T-cell (primary cell): Measurements from ENCODE around the gene POLN. TPM values are rescaled to one million over a fixed set of nuclear protein-coding genes. Genes with fewer than 3 reads are reported as not detected.

Experiments used
- ATAC-seq, 4 experiments: fragments of 200-7000 bp in 3 of 4; fragments of 150-1000 bp in 1 of 4; cut with Tn5 transposase; replicated peaks in 1 of 4; 1 replicate in 3 of 4; 2 replicates in 1 of 4; pipeline ENCODE4 v1.10.0; 2021; ENCODE audit warnings: moderate library complexity in 3 of 4, mild to moderate bottlenecking in 2 of 4, moderate number of reproducible peaks in 1 of 4
- CTCF ChIA-PET, 2 donors: fragments of 300-600 bp; sonication (Branson Sonifier 250); formaldehyde crosslinking; loops; one replicate each; lab custom pipeline; 2022; ENCODE audit warnings: antibody characterized with exemption in 2 of 2; lab: Charles Lee
- POLR2A ChIA-PET, 2 donors: fragments of 300-600 bp; sonication (Branson Sonifier 250); formaldehyde crosslinking; loops; one replicate each; lab custom pipeline; 2022; ENCODE audit warnings: antibody characterized with exemption in 2 of 2; lab: Charles Lee
- DNase-seq, 35 experiments: peaks; one replicate each; pipeline versions ENCODE4 v3.0.0 to v3.0.0-alpha.2; 2013 to 2023
- H3K27ac ChIP-seq: one replicate; pipeline ENCODE4 v1.5.1; 2013; ENCODE audit warnings: low read length
- H3K27me3 ChIP-seq, 2 experiments: replicated peaks in 1 of 2; 1 replicate in 1 of 2; 2 replicates in 1 of 2; pipeline versions ENCODE4 v1.6.1 to v1.7.0; 2013; ENCODE audit warnings: low read length in 1 of 2, mixed read lengths in 1 of 2; ENCODE audit not compliant: control insufficient read depth in 2 of 2, insufficient read depth in 2 of 2; ENCODE audit errors: extremely low read depth in 1 of 2
- H3K36me3 ChIP-seq, 2 donors: 1 replicate in 1 of 2; 2 replicates in 1 of 2; pipeline versions ENCODE4 v1.6.1 to v1.7.0; 2013; ENCODE audit warnings: low read length in 1 of 2; ENCODE audit not compliant: control insufficient read depth in 2 of 2, insufficient read depth in 1 of 2; ENCODE audit errors: extremely low read depth in 1 of 2
- H3K4me1 ChIP-seq, 2 experiments: 1 replicate in 1 of 2; 2 replicates in 1 of 2; pipeline versions ENCODE4 v1.6.1 to v1.7.0; 2013; ENCODE audit warnings: low read length in 2 of 2, mixed read lengths in 1 of 2; ENCODE audit not compliant: insufficient read depth in 2 of 2, control insufficient read depth in 1 of 2; ENCODE audit errors: extremely low read depth in 1 of 2
- H3K4me3 ChIP-seq, 2 donors: 1 replicate in 1 of 2; 2 replicates in 1 of 2; pipeline versions ENCODE4 v1.5.1 to v1.7.0; 2013; ENCODE audit warnings: mild to moderate bottlenecking in 2 of 2, low read length in 1 of 2, moderate library complexity in 1 of 2; ENCODE audit not compliant: control insufficient read depth in 1 of 2; ENCODE audit errors: extremely low read depth in 1 of 2
- H3K9me3 ChIP-seq: 2 replicates; pipeline ENCODE4 v1.7.0; 2013
- H3K27ac Mint-ChIP-seq, 2 donors: one replicate each; pipeline ENCODE4 v1.8.0; 2020 to 2021; ENCODE audit warnings: mild to moderate bottlenecking in 2 of 2, mixed read lengths in 2 of 2
- H3K27me3 Mint-ChIP-seq, 2 donors: one replicate each; pipeline ENCODE4 v1.8.0; 2021 to 2022; ENCODE audit warnings: mixed read lengths in 2 of 2
- H3K36me3 Mint-ChIP-seq: one replicate; pipeline ENCODE4 v1.8.0; 2021; ENCODE audit warnings: mixed read lengths
- H3K4me1 Mint-ChIP-seq, 3 donors: one replicate each; pipeline ENCODE4 v1.8.0; 2020 to 2022; ENCODE audit warnings: mixed read lengths in 3 of 3, mild to moderate bottlenecking in 1 of 3
- H3K4me3 Mint-ChIP-seq, 3 donors: one replicate each; pipeline ENCODE4 v1.8.0; 2020 to 2022; ENCODE audit warnings: mild to moderate bottlenecking in 3 of 3, mixed read lengths in 3 of 3, moderate library complexity in 3 of 3
- H3K9me3 Mint-ChIP-seq, 3 donors: one replicate each; pipeline ENCODE4 v1.8.0; 2020 to 2022; ENCODE audit warnings: mixed read lengths in 3 of 3
- WGBS: methylation state at CpG from one replicate; pipeline ENCODE4 v1.1.5; 2013; ENCODE audit warnings: missing lambda C conversion rate; ENCODE audit not compliant: insufficient coverage; 5-methylcytosine and 5-hydroxymethylcytosine counted together
- total RNA-seq, 35 experiments: library from RNA in 6 of 35; stranded (reverse) in 6 of 35; fragments of 120-200 nt in 1 of 35; gene quantifications; one replicate each; pipeline versions ENCODE4 v1.2.1 to v1.2.4 and lab custom pipeline; 2013 to 2026

POLN gene
- total RNA-seq, 5 donors from 2014 or later (not counting 1 experiment from before 2014, with no cell fraction given), result 2.5 to 3.7 (median 2.7) TPM

DNA sequence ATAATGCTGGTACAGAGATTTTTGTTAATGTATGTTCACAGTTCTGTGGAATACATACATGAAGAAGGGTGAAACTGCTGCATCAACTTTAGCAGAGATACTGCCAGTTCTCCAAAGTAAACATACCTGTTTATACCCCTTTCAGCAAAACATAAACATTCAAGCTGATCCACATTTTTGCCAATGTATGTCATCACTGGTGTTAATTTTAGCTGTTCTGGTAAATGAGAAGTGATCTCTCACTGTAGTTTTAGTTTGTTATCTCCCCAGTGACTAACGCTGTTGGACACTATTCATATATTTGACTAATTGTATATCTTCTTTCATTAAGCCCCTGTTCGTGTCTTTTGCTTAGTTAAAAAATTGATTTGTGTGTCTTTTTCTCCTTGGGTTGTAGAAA, 82.0 kb downstream of the POLN start:
- no peak overlapping the region for H3K4me3 ChIP-seq
- H3K27me3 ChIP-seq, result no peaks in the 10 kb centered on the region
- DNase-seq, result no peak
- H3K4me3 Mint-ChIP-seq, result no peak overlapping the region
- ChIA-PET CTCF (no interaction called here), POLR2A (no interaction called here)
- ATAC-seq, result no peak
- H3K36me3 ChIP-seq, result no peaks in the 10 kb centered on the region
- WGBS, result no CpG with 5 or more reads among the region's 2 CpGs
- H3K27me3 Mint-ChIP-seq, result no peaks in the 10 kb centered on the region
- H3K9me3 ChIP-seq, result no peaks in the 10 kb centered on the region
- no peak overlapping the region for H3K27ac Mint-ChIP-seq
- no peaks in the 10 kb centered on the region for H3K4me1 ChIP-seq
- H3K36me3 Mint-ChIP-seq, result peaks cover 2% of the 10 kb centered on the region
- no peak overlapping the region for H3K27ac ChIP-seq
- H3K9me3 Mint-ChIP-seq, result no peaks in the 10 kb centered on the region
- no peaks in the 10 kb centered on the region for H3K4me1 Mint-ChIP-seq

DNA sequence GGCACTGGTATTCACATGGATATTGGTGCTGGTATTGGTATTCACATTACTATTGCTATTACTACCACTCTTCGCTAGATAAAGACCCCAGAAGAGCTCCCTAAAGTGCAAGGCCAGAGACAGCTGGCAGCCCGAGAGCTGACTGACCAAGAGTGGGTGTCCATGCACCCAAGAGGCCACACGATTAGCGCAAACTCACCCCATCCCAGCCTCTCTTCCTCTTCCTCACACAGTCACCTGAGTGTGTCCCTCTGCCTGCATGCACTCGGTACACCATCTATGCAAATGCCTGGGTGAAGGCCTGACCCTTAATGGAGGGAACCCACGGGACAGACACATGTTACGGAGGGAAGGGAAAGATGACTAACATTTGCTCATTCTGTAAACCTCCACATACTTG, 86.7 kb downstream of the POLN start:
- Mint-ChIP-seq H3K36me3 (peaks cover 6% of the 10 kb centered on the region), H3K4me3 (no peak overlapping the region), H3K27ac (no peak overlapping the region), H3K27me3 (no peaks in the 10 kb centered on the region), H3K9me3 (peaks cover 2 to 4% (median 4%) of the 10 kb centered on the region in 3 donors), H3K4me1 (no peaks in the 10 kb centered on the region)
- Histone ChIP-seq H3K9me3 (no peaks in the 10 kb centered on the region), H3K27ac (no peak overlapping the region), H3K4me1 (no peaks in the 10 kb centered on the region), H3K36me3 (no peaks in the 10 kb centered on the region), H3K4me3 (no peak overlapping the region), H3K27me3 (no peaks in the 10 kb centered on the region)
- no peak for ATAC-seq
- WGBS, result 97% methylated on average over 3 of the region's 7 CpGs
- CTCF ChIA-PET, result no interaction called here
- no peak for DNase-seq
- POLR2A ChIA-PET, result no interaction called here

DNA sequence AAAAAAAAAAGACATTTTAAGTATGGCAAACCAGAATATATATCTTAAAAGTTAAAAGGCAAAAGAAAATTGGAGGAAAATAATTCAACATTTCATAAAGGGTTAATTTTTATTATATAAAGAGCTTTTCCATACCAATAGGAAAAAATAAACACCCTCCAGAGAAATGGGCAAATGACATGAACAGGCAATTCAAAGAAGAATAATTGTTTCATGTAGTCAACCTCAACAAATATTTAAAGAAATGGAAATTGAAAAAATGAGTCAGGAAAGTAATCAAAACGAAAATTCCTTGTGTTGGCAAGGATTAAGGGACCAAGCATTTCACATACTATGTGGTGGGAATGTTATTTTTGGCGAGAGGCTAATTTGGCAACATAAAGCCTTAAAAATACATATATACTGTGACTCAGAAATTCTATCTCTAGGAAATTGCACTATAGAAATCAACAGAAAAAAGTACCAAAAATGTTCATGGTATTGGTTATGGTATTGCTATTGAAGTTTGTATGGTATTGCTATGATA, 87.6 kb downstream of the POLN start:
- no peak for ATAC-seq
- Mint-ChIP-seq H3K4me1 (no peaks in the 10 kb centered on the region), H3K27me3 (no peaks in the 10 kb centered on the region), H3K9me3 (peaks cover 2 to 4% (median 4%) of the 10 kb centered on the region in 3 donors), H3K4me3 (no peak overlapping the region), H3K36me3 (peaks cover 6% of the 10 kb centered on the region), H3K27ac (no peak overlapping the region)
- H3K4me3 ChIP-seq, result no peak overlapping the region
- WGBS, result no CpG with 5 or more reads among the region's 2 CpGs
- no peak overlapping the region for H3K27ac ChIP-seq
- H3K9me3 ChIP-seq, result no peaks in the 10 kb centered on the region
- DNase-seq, result no peak
- POLR2A ChIA-PET, result no interaction called here
- CTCF ChIA-PET, result no interaction called here
- H3K36me3 ChIP-seq, result no peaks in the 10 kb centered on the region
- no peaks in the 10 kb centered on the region for H3K4me1 ChIP-seq
- no peaks in the 10 kb centered on the region for H3K27me3 ChIP-seq

DNA sequence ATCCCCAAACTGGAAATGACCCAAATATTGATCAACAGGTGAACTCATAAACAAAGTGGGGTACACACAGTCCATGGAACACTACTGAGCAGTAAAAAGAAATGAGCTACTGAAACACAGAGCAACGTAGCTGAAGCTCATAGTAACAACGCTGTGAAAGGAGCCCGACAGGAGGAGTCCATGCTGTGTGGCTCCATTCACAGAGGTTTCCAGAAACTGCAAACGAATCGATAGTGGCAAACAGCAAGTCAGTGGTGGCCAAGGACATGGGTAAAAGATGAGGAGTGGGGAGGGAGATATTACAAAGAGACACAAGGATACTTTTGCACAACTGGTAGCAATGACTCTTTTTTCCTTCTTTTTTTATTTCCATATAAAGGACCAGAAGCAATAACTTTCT, 90.4 kb downstream of the POLN start:
- Histone ChIP-seq H3K4me3 (no peak overlapping the region), H3K27me3 (no peaks in the 10 kb centered on the region), H3K4me1 (no peaks in the 10 kb centered on the region), H3K9me3 (no peaks in the 10 kb centered on the region), H3K27ac (no peak overlapping the region), H3K36me3 (no peaks in the 10 kb centered on the region)
- ChIA-PET POLR2A (no interaction called here), CTCF (no interaction called here)
- H3K27me3 Mint-ChIP-seq, result no peaks in the 10 kb centered on the region
- DNase-seq (no peak), ATAC-seq (no peak)
- 100% methylated on average over 2 of the region's 5 CpGs for WGBS
- H3K36me3 Mint-ChIP-seq, result peaks cover 6% of the 10 kb centered on the region
- no peak overlapping the region for H3K27ac Mint-ChIP-seq
- no peak overlapping the region for H3K4me3 Mint-ChIP-seq
- H3K4me1 Mint-ChIP-seq, result no peaks in the 10 kb centered on the region
- peaks cover 2 to 4% (median 4%) of the 10 kb centered on the region in 3 donors for H3K9me3 Mint-ChIP-seq

DNA sequence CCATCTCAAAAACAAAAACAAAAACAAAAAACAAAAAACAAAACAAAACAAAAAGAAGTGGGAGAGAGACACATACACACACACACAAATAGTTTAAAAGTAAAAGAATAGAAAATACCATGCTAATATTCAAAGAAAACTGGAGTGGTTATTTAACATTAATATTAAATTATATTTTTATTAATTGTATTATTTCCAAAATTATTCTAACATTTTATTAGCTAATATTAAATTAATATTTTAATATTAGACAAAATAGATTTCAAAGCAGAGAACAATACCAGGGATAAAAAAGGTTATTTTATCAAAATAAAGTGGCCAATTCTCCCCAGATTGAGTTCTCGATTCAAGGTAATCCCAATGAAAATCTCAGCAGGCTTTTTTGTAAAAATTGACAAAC, 91.8 kb downstream of the POLN start:
- no peak for DNase-seq
- H3K36me3 Mint-ChIP-seq, result peaks cover 6% of the 10 kb centered on the region
- Histone ChIP-seq H3K9me3 (no peaks in the 10 kb centered on the region), H3K4me1 (no peaks in the 10 kb centered on the region), H3K27ac (no peak overlapping the region), H3K4me3 (no peak overlapping the region), H3K27me3 (no peaks in the 10 kb centered on the region), H3K36me3 (no peaks in the 10 kb centered on the region)
- H3K4me3 Mint-ChIP-seq, result no peak overlapping the region
- no CpG with 5 or more reads among the region's 1 CpG for WGBS
- ATAC-seq, result no peak
- ChIA-PET CTCF (no interaction called here), POLR2A (no interaction called here)
- no peaks in the 10 kb centered on the region for H3K4me1 Mint-ChIP-seq
- no peak overlapping the region for H3K27ac Mint-ChIP-seq
- no peaks in the 10 kb centered on the region for H3K27me3 Mint-ChIP-seq
- H3K9me3 Mint-ChIP-seq, result peaks cover 2 to 4% (median 4%) of the 10 kb centered on the region in 3 donors

DNA sequence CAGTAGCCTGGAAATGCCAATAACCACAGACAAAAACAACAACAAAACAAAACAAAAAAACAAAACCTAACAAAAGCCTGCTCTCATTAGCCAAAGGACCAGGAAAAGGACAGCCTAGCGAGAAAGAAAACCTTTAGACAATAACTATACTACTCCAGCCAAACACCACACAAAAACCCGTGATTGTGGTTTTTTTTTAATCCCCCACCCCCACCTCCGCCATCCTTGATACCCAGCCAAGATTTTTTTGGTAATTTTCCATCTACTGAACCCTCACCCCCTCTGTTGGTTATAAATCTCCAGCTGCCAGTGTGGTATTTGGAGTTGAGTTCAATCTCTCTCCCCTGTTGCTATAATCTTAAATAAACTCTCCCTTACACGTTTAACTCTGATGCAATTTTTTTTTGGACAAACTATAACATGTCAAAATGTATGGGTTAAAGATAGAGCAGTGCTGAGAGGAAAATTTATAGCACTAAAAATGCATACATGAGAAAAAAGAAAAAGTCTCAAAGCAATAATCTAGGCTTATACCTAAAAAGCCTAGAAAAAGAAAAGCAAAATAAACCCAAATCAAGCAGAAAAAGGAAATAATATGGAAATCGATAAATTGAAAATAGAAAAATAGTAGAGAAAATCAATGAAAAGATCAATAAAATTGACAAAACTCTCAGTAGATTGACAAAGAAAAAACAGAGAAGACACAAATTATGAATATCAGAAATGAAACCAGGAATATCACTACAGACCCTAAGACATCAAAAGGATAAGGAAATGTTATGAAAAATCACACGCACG, 99.1 kb downstream of the POLN start:
- Histone ChIP-seq H3K4me1 (peaks cover 13 to 15% of the 10 kb centered on the region in 2 experiments), H3K27me3 (no peaks in the 10 kb centered on the region), H3K36me3 (no peaks in the 10 kb centered on the region), H3K4me3 (no peak overlapping the region), H3K9me3 (no peaks in the 10 kb centered on the region), H3K27ac (no peak overlapping the region)
- DNase-seq, result no peak
- 42% methylated on average over 2 of the region's 7 CpGs for WGBS
- Mint-ChIP-seq H3K4me3 (peak overlapping the region in 1 of 3 donors; percentile 64), H3K36me3 (no peaks in the 10 kb centered on the region), H3K9me3 (no peaks in the 10 kb centered on the region), H3K4me1 (peaks cover 15 to 33% (median 20%) of the 10 kb centered on the region in 3 donors), H3K27me3 (no peaks in the 10 kb centered on the region), H3K27ac (peak overlapping the region; percentile 15 to 46)
- no peak for ATAC-seq
- ChIA-PET CTCF (interaction anchor here in 1 of 2 donors (0.6 kb wide), 1 partner anchor 11 kb away, joined by 4 read pairs; no protein-coding TSS in a partner anchor), POLR2A (no interaction called here)
